A549 (cell line): ENCODE data around the gene TRAPPC2B. TPM values are rescaled to one million over a fixed set of nuclear protein-coding genes. Genes with fewer than 3 reads are reported as not detected.

Experiments used
- ATAC-seq, 2 experiments: fragments of 200-7000 bp in 1 of 2; fragments of >200 bp in 1 of 2; cut with Nextera tagmentation in 1 of 2; cut with Tn5 transposase in 1 of 2; 3 replicates each; pipeline versions ENCODE4 v1.8.0 to v1.9.1; 2018 to 2020; ENCODE audit warnings: mild to moderate bottlenecking in 1 of 2, moderate library complexity in 1 of 2
- CTCF ChIA-PET: fragments of 300-600 bp; sonication (Branson Sonifier 250); formaldehyde crosslinking; extraction: SDS; loops from one replicate; lab custom pipeline; 2021; ENCODE audit warnings: antibody characterized with exemption, inconsistent platforms; lab: Yijun Ruan, JAX
- POLR2A ChIA-PET: fragments of 350-600 bp; formaldehyde crosslinking; extraction: SDS; loops from one replicate; lab custom pipeline; 2021; ENCODE audit warnings: antibody characterized with exemption, inconsistent platforms; lab: Yijun Ruan, JAX
- DNase-seq, 2 experiments: peaks; one replicate each; pipeline versions ENCODE4 v3.0.0 to v3.0.0-alpha.2; 2011 to 2016; ENCODE audit warnings: low read depth in 1 of 2, low spot score in 1 of 2
- FAIRE-seq: peaks from 2 replicates; lab custom pipeline; 2011; peaks lifted over from hg19 to GRCh38; lab: Jason Lieb, UNC
- H3K27ac ChIP-seq, 2 experiments: fragments of >200 bp; sonication (Bioruptor Twin); formaldehyde crosslinking; 3 replicates each; pipeline ENCODE4 v1.5.1; 2016 to 2017
- H3K4me1 ChIP-seq: fragments of >200 bp; sonication (Bioruptor Twin); formaldehyde crosslinking; 3 replicates; pipeline ENCODE4 v1.6.1; 2016
- H3K4me2 ChIP-seq: fragments of >200 bp; sonication (Bioruptor Twin); formaldehyde crosslinking; 3 replicates; pipeline ENCODE4 v1.6.1; 2016
- H3K4me3 ChIP-seq: fragments of >200 bp; sonication (Bioruptor Twin); formaldehyde crosslinking; 3 replicates; pipeline ENCODE4 v1.5.1; 2016
- H3K9me3 ChIP-seq: fragments of >200 bp; sonication (Bioruptor Twin); formaldehyde crosslinking; 3 replicates; pipeline ENCODE4 v1.6.1; 2016
- BHLHE40 ChIP-seq: IDR thresholded peaks from 2 replicates; pipeline ENCODE4 v1.6.1; 2012; ENCODE audit warnings: low read depth, low read length, inconsistent platforms
- CBX8 ChIP-seq: fragments of 200-600 bp; sonication (generic); IDR thresholded peaks from 2 replicates; pipeline ENCODE4 v1.6.1; 2016
- CHD2 ChIP-seq: fragments of 150-350 bp; IDR thresholded peaks from 2 replicates; pipeline ENCODE4 v1.6.1; 2014; ENCODE audit warnings: low read length; ENCODE audit not compliant: partially characterized antibody
- EHF ChIP-seq: fragments of 250-450 bp; sonication (Bioruptor Pico); IDR thresholded peaks from 2 replicates; pipeline ENCODE4 v1.5.0; 2020; ENCODE audit warnings: mild to moderate bottlenecking
- EHMT2 ChIP-seq: fragments of 200-600 bp; sonication (generic); IDR thresholded peaks from 2 replicates; pipeline ENCODE4 v1.6.1; 2016; ENCODE audit warnings: antibody characterized with exemption, low read depth, mild to moderate bottlenecking, moderate library complexity
- FOXS1 ChIP-seq: fragments of 250-450 bp; sonication (Bioruptor Pico); IDR thresholded peaks from 2 replicates; pipeline ENCODE4 v1.5.0; 2020; ENCODE audit warnings: mild to moderate bottlenecking, moderate library complexity
- HEYL ChIP-seq: fragments of 250-450 bp; sonication (Bioruptor Pico); IDR thresholded peaks from 2 replicates; pipeline ENCODE4 v1.8.0; 2021; ENCODE audit warnings: mild to moderate bottlenecking, moderate library complexity
- HOXA7 ChIP-seq: fragments of 250-450 bp; sonication (Bioruptor Pico); IDR thresholded peaks from 2 replicates; pipeline ENCODE4 v1.5.0; 2020; ENCODE audit warnings: mild to moderate bottlenecking, moderate library complexity
- HOXB5 ChIP-seq: fragments of 250-450 bp; sonication (Bioruptor Pico); IDR thresholded peaks from 2 replicates; pipeline ENCODE4 v1.5.0; 2020; ENCODE audit warnings: mild to moderate bottlenecking, moderate library complexity
- MAZ ChIP-seq: fragments of 150-350 bp; IDR thresholded peaks from 2 replicates; pipeline ENCODE4 v1.6.1; 2014; ENCODE audit warnings: antibody characterized with exemption, low read depth, low read length, borderline replicate concordance
- NPAS2 ChIP-seq: fragments of 250-450 bp; sonication (Bioruptor Pico); IDR thresholded peaks from 2 replicates; pipeline ENCODE4 v1.8.0; 2022; ENCODE audit warnings: mild to moderate bottlenecking, moderate library complexity, borderline replicate concordance
- NR3C1 ChIP-seq: fragments of >200 bp; sonication (Bioruptor Twin); formaldehyde crosslinking; IDR thresholded peaks from 3 replicates; pipeline ENCODE4 v1.6.1; 2017
- POLR2AphosphoS2 ChIP-seq: conservative IDR thresholded peaks from 2 replicates; pipeline ENCODE4 v1.6.1; 2012; ENCODE audit warnings: low read length, improper control_type of control experiment, inconsistent platforms
- RARB ChIP-seq: fragments of 250-450 bp; sonication (Bioruptor Pico); IDR thresholded peaks from 2 replicates; pipeline ENCODE4 v1.8.0; 2021; ENCODE audit warnings: mild to moderate bottlenecking, moderate library complexity
- RFX5 ChIP-seq: fragments of 450-650 bp; IDR thresholded peaks from 2 replicates; pipeline ENCODE4 v1.7.1; 2014; ENCODE audit warnings: antibody characterized with exemption, mild to moderate bottlenecking, moderate library complexity
- RNF2 ChIP-seq: fragments of 200-600 bp; sonication (generic); IDR thresholded peaks from 2 replicates; pipeline ENCODE4 v1.6.1; 2016; ENCODE audit warnings: low read depth, mild to moderate bottlenecking, antibody characterized with exemption, moderate library complexity, borderline replicate concordance
- WGBS: methylation state at CpG from one replicate; pipeline ENCODE4 v1.1.6; 2017; ENCODE audit errors: missing lambda C conversion rate; 5-methylcytosine and 5-hydroxymethylcytosine counted together
- polyA plus RNA-seq, 4 experiments: library from polyadenylated mRNA; depleted of rRNA in 3 of 4; stranded (reverse); fragments of >200 nt; fragmentation: RNase III in 1 of 4; extraction: RNeasy Plus Mini Kit Qiagen cat#74134 plus additional on column Dnase treatment in 1 of 4; gene quantifications; 2 replicates in 3 of 4; 3 replicates in 1 of 4; pipeline ENCODE4 v1.2.3, GENCODE V29; 2011 to 2017
- TF ChIP-seq, protein P1 (sequence below): fragments of 250-450 bp; sonication (Bioruptor Pico); IDR thresholded peaks from 2 replicates; pipeline ENCODE4 v1.5.0; 2020; ENCODE audit warnings: low read depth, mild to moderate bottlenecking, moderate library complexity
- TF ChIP-seq, protein P2 (sequence below): fragments of >200 bp; sonication (Bioruptor Twin); formaldehyde crosslinking; IDR thresholded peaks from 3 replicates; pipeline ENCODE4 v1.5.1; 2016
- TF ChIP-seq, protein P3 (sequence below): fragments of >200 bp; sonication (Bioruptor Twin); formaldehyde crosslinking; IDR thresholded peaks from 3 replicates; pipeline ENCODE4 v1.6.1; 2016
- TF ChIP-seq, protein P4 (sequence below): fragments of 250-450 bp; sonication (Bioruptor Pico); IDR thresholded peaks from 2 replicates; pipeline ENCODE4 v1.5.0; 2021; ENCODE audit warnings: mild to moderate bottlenecking, moderate library complexity, borderline replicate concordance
- TF ChIP-seq, protein P5 (sequence below): fragments of 450-650 bp; IDR thresholded peaks from 2 replicates; pipeline ENCODE4 v1.6.1; 2014; ENCODE audit warnings: antibody characterized with exemption
- TF ChIP-seq, protein P6 (sequence below): fragments of 200-600 bp; sonication (generic); IDR thresholded peaks from 2 replicates; pipeline ENCODE4 v1.6.1; 2016; ENCODE audit warnings: antibody characterized with exemption, mild to moderate bottlenecking, moderate library complexity

TRAPPC2B gene
- polyA plus RNA-seq, 2 of the 4 experiments (the other 2 are of a cell fraction), result 12.2 to 27.8 TPM

DNA sequence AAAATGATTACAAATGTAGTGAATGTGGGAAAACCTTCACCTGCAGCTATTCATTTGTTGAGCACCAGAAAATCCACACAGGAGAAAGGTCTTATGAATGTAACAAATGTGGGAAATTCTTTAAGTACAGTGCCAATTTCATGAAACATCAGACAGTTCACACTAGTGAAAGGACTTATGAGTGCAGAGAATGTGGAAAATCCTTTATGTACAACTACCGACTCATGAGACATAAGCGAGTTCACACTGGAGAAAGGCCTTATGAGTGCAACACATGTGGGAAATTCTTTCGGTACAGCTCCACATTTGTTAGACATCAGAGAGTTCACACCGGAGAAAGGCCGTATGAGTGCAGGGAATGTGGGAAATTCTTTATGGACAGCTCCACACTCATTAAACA is 35.5 kb downstream of the TRAPPC2B start:
- Histone ChIP-seq H3K4me3 (no peak overlapping the region), H3K27ac (no peak overlapping the region), H3K9me3 (peaks cover 90% of the 10 kb centered on the region), H3K4me2 (no peak overlapping the region), H3K4me1 (no peaks in the 10 kb centered on the region)
- POLR2A ChIA-PET, result no interaction called here
- WGBS, result 91% methylated on average over 5 of the region's 5 CpGs
- ATAC-seq (no peak), FAIRE-seq (no peak), DNase-seq (no peak)
- TF ChIP-seq BHLHE40, result no peak
- no peak for TF ChIP-seq CHD2
- TF ChIP-seq FOXS1 (CRISPR knock-in tag), result no peak
- no peak for TF ChIP-seq HEYL
- TF ChIP-seq MAZ, result no peak
- TF ChIP-seq, protein P1, sequence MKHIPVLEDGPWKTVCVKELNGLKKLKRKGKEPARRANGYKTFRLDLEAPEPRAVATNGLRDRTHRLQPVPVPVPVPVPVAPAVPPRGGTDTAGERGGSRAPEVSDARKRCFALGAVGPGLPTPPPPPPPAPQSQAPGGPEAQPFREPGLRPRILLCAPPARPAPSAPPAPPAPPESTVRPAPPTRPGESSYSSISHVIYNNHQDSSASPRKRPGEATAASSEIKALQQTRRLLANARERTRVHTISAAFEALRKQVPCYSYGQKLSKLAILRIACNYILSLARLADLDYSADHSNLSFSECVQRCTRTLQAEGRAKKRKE (CRISPR knock-in tag), result no peak
- TF ChIP-seq RFX5, result no peak
- no peak for TF ChIP-seq NR3C1
- TF ChIP-seq, protein P2, sequence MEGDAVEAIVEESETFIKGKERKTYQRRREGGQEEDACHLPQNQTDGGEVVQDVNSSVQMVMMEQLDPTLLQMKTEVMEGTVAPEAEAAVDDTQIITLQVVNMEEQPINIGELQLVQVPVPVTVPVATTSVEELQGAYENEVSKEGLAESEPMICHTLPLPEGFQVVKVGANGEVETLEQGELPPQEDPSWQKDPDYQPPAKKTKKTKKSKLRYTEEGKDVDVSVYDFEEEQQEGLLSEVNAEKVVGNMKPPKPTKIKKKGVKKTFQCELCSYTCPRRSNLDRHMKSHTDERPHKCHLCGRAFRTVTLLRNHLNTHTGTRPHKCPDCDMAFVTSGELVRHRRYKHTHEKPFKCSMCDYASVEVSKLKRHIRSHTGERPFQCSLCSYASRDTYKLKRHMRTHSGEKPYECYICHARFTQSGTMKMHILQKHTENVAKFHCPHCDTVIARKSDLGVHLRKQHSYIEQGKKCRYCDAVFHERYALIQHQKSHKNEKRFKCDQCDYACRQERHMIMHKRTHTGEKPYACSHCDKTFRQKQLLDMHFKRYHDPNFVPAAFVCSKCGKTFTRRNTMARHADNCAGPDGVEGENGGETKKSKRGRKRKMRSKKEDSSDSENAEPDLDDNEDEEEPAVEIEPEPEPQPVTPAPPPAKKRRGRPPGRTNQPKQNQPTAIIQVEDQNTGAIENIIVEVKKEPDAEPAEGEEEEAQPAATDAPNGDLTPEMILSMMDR, result no peak
- TF ChIP-seq CBX8, result no peak
- no peak for TF ChIP-seq HOXA7 (CRISPR knock-in tag)
- TF ChIP-seq, protein P3, sequence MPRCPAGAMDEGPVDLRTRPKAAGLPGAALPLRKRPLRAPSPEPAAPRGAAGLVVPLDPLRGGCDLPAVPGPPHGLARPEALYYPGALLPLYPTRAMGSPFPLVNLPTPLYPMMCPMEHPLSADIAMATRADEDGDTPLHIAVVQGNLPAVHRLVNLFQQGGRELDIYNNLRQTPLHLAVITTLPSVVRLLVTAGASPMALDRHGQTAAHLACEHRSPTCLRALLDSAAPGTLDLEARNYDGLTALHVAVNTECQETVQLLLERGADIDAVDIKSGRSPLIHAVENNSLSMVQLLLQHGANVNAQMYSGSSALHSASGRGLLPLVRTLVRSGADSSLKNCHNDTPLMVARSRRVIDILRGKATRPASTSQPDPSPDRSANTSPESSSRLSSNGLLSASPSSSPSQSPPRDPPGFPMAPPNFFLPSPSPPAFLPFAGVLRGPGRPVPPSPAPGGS, result no peak
- TF ChIP-seq EHMT2, result no peak
- TF ChIP-seq RARB (CRISPR knock-in tag), result no peak
- TF ChIP-seq NPAS2 (CRISPR knock-in tag), result no peak
- no peak for TF ChIP-seq HOXB5
- TF ChIP-seq RNF2, result no peak
- TF ChIP-seq EHF, result no peak
- CTCF ChIA-PET, result interaction anchor here (1.0 kb wide), 1 partner anchor 8 kb away, joined by 3 read pairs; no protein-coding TSS in a partner anchor

DNA sequence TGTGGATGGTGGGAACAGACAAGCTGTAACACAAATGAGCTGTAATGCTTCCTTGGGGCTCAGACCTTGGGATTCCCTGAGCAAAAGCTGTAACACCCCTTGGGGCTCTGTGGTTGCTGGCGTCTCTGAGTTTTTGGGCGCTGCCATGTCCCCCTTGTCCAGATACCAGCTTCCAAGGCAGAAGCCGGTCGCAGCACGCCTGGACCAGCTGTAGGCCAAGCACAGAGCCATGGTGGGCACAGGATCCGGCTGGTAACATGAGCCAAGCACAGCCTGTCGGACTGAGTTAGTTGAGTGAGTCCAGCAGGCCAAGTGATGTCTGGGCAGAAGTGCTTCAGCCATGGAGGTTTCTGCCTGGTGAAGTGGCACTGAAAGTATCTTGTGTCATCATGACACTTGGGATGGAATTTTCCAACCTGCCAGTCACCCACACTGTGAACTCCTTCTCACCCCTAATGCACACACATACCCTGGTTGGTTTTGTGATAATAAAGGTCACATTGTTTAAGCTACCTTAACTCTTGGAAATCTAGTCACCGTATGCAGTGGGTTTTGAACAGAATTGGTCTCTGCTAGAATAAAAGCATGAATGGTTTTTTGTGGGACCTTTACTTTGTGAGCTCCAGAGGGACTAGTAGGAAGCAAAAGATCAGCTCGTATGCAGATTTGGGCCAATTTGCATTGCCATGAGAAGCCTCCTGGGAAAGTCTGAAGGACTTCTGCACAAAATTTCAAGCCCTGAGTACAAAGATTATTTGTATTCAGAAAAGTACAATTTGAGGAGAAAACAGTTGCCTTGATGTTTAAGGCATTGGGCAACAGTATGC is 40.6 kb downstream of the TRAPPC2B start:
- ChIA-PET POLR2A (no interaction called here), CTCF (interaction anchor here (0.5 to 2.1 kb wide), 2 partner anchors 55 to 1116 kb away, joined by 3 to 5 read pairs; partner anchors contain the start of gene ZBTB45)
- Histone ChIP-seq H3K4me2 (no peak overlapping the region), H3K4me3 (no peak overlapping the region), H3K27ac (no peak overlapping the region), H3K9me3 (peaks cover 77% of the 10 kb centered on the region), H3K4me1 (no peaks in the 10 kb centered on the region)
- 63% methylated on average over 9 of the region's 9 CpGs for WGBS
- TF ChIP-seq, protein P4, sequence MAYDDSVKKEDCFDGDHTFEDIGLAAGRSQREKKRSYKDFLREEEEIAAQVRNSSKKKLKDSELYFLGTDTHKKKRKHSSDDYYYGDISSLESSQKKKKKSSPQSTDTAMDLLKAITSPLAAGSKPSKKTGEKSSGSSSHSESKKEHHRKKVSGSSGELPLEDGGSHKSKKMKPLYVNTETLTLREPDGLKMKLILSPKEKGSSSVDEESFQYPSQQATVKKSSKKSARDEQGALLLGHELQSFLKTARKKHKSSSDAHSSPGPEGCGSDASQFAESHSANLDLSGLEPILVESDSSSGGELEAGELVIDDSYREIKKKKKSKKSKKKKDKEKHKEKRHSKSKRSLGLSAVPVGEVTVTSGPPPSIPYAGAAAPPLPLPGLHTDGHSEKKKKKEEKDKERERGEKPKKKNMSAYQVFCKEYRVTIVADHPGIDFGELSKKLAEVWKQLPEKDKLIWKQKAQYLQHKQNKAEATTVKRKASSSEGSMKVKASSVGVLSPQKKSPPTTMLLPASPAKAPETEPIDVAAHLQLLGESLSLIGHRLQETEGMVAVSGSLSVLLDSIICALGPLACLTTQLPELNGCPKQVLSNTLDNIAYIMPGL (CRISPR knock-in tag), result no peak
- TF ChIP-seq, protein P5, sequence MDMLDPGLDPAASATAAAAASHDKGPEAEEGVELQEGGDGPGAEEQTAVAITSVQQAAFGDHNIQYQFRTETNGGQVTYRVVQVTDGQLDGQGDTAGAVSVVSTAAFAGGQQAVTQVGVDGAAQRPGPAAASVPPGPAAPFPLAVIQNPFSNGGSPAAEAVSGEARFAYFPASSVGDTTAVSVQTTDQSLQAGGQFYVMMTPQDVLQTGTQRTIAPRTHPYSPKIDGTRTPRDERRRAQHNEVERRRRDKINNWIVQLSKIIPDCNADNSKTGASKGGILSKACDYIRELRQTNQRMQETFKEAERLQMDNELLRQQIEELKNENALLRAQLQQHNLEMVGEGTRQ, result no peak
- no peak for TF ChIP-seq CHD2
- TF ChIP-seq EHMT2, result no peak
- no peak for TF ChIP-seq POLR2AphosphoS2
- TF ChIP-seq, protein P6, sequence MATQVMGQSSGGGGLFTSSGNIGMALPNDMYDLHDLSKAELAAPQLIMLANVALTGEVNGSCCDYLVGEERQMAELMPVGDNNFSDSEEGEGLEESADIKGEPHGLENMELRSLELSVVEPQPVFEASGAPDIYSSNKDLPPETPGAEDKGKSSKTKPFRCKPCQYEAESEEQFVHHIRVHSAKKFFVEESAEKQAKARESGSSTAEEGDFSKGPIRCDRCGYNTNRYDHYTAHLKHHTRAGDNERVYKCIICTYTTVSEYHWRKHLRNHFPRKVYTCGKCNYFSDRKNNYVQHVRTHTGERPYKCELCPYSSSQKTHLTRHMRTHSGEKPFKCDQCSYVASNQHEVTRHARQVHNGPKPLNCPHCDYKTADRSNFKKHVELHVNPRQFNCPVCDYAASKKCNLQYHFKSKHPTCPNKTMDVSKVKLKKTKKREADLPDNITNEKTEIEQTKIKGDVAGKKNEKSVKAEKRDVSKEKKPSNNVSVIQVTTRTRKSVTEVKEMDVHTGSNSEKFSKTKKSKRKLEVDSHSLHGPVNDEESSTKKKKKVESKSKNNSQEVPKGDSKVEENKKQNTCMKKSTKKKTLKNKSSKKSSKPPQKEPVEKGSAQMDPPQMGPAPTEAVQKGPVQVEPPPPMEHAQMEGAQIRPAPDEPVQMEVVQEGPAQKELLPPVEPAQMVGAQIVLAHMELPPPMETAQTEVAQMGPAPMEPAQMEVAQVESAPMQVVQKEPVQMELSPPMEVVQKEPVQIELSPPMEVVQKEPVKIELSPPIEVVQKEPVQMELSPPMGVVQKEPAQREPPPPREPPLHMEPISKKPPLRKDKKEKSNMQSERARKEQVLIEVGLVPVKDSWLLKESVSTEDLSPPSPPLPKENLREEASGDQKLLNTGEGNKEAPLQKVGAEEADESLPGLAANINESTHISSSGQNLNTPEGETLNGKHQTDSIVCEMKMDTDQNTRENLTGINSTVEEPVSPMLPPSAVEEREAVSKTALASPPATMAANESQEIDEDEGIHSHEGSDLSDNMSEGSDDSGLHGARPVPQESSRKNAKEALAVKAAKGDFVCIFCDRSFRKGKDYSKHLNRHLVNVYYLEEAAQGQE, result no peak
- TF ChIP-seq, protein P3, result no peak
- no peak for TF ChIP-seq RARB (CRISPR knock-in tag)
- DNase-seq (no peak), ATAC-seq (no peak), FAIRE-seq (no peak)
